Measurements from ENCODE around the gene NRG4.
"Not testable (repeated sequence)": the region's sequence is repeated elsewhere in the genome, so short reads cannot be mapped to it uniquely, and the experiment has no call there.

NRG4 gene

GRCh38 chr15:76011627-76012551, at the start of gene NRG4:
TSS of gene NRG4 (minus strand) at chr15:76012424. CDS start at chr15:76011230, 1,194 bp downstream.
- DNase-seq = no peak

- no peak for DNase-seq
Measured at GRCh38 chr15:76061700-76062099, 49.5 kb upstream of the NRG4 start.

GRCh38 chr15:76060118-76060989, 48.1 kb upstream of the NRG4 start:
- DNase-seq = no peak

- DNase-seq = peak; percentile 69
Measured at GRCh38 chr15:76059320-76060117, 47.3 kb upstream of the NRG4 start, which contains the start of gene TMEM266. TSS of gene TMEM266 (plus strand) at chr15:76059985. CDS start at chr15:76134264, 74,279 bp downstream.

- DNase-seq = peak; percentile 20
Measured at GRCh38 chr15:76058714-76059319, 46.6 kb upstream of the NRG4 start.

GRCh38 chr15:76057332-76058000, 45.2 kb upstream of the NRG4 start:
- no peak for DNase-seq

- DNase-seq = no peak
Measured at GRCh38 chr15:76056931-76057330, 44.7 kb upstream of the NRG4 start.

- DNase-seq = not testable (repeated sequence)
Measured at GRCh38 chr15:76054201-76054600, 42.0 kb upstream of the NRG4 start.

- no peak for DNase-seq
Measured at GRCh38 chr15:76038512-76038911, 26.3 kb upstream of the NRG4 start.

GRCh38 chr15:76035593-76035992, 23.4 kb upstream of the NRG4 start:
- no peak for DNase-seq

- no peak for DNase-seq
Measured at GRCh38 chr15:76034111-76034510, 21.9 kb upstream of the NRG4 start.

GRCh38 chr15:76033438-76033837, 21.2 kb upstream of the NRG4 start:
- no peak for DNase-seq

GRCh38 chr15:76032046-76032445, 19.8 kb upstream of the NRG4 start:
- no peak for DNase-seq

GRCh38 chr15:76024021-76024768, 12.0 kb upstream of the NRG4 start:
- no peak for DNase-seq

GRCh38 chr15:76013470-76013869, 1.2 kb upstream of the NRG4 start:
- not testable (repeated sequence) for DNase-seq

GRCh38 chr15:76010613-76011012, 1.6 kb downstream of the NRG4 start:
- DNase-seq = no peak

GRCh38 chr15:76006136-76006778, 6.0 kb downstream of the NRG4 start:
- no peak for DNase-seq

GRCh38 chr15:76003364-76003763, 8.9 kb downstream of the NRG4 start:
- DNase-seq = no peak

- DNase-seq = no peak
Measured at GRCh38 chr15:75995611-75996010, 16.6 kb downstream of the NRG4 start.

GRCh38 chr15:75994220-75994619, 18.0 kb downstream of the NRG4 start:
- no peak for DNase-seq

Data from 8988T (cell line).